ENCODE measurements around the gene TEX12. TPM values are rescaled to one million over a fixed set of nuclear protein-coding genes. Genes with fewer than 3 reads are reported as not detected.

Gene TEX12, protein sequence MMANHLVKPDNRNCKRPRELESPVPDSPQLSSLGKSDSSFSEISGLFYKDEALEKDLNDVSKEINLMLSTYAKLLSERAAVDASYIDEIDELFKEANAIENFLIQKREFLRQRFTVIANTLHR
- under 1 TPM in 1 of 3 donors, not detected in 2; 0.78 TPM for polyA plus RNA-seq

DNA sequence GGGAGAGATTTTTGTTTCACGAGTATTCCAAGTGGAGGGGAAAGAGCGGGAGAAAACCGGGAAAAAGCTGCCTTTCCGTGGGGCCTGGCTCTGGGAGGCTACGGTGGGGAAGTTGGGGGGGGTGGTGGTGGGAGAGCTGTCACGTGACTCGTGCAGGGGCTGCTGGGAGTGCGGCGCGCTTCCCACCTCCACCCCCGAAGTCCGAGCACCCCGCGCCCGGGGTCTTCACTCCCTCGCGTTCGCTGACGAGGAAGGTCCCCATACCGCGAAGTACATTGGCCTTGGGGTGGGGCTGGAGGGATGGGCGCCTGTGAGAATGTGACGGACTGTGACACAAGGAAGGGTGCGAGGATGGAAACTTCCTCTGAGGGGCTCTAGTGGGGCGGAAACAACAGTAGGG lies at the start of gene TEX12:
Gene TEX12, plus strand, starts transcription at position 228 of the 400 bp plus-strand sequence. CDS start 1,897 bp downstream, outside the sequence.
- H3K9me3 Mint-ChIP-seq: no peaks in the 10 kb centered on the region
- no peak for DNase-seq
- peaks cover 0 to 7% (median 4%) of the 10 kb centered on the region in 3 donors for H3K27me3 Mint-ChIP-seq (ENCODE audit: low read depth in 3 of 3)
- no peak within 1 kb of the TSS for H3K4me3 Mint-ChIP-seq
- peaks cover 0 to under 1% (median 0%) of the 10 kb centered on the region in 3 donors for H3K36me3 Mint-ChIP-seq
- H3K4me1 Mint-ChIP-seq: peaks cover 17 to 34% of the 10 kb centered on the region in 2 donors
- H3K27ac Mint-ChIP-seq: no peak within 1 kb of the TSS

DNA sequence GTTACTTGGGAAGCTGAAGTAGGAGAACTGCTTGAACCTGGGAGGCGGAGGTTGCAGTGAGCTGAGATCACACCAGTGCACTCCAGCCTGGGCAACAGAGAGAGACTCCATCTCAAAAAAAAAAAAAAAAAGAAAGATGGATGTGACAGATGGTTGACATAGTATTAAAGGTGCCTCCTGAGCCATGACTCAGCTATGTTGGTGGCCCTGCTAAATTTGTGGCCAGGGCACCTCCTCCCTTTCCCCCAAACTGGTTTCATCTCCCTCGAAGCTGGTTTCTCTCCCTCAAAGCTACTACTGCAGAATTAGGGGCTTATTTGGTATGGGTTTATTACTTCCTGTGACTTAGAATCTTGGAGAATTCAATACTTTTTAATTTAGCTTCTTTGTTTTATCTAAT lies 49.0 kb upstream of the TEX12 start:
- H3K27me3 Mint-ChIP-seq (ENCODE audit: low read depth in 3 of 3): no peaks in the 10 kb centered on the region
- peaks cover 0 to 11% (median 3%) of the 10 kb centered on the region in 3 donors for H3K36me3 Mint-ChIP-seq
- peaks cover 2 to 4% of the 10 kb centered on the region in 2 donors for H3K4me1 Mint-ChIP-seq
- H3K9me3 Mint-ChIP-seq: no peaks in the 10 kb centered on the region
- DNase-seq: no peak
- no peak overlapping the region for H3K27ac Mint-ChIP-seq
- H3K4me3 Mint-ChIP-seq: no peak overlapping the region

DNA sequence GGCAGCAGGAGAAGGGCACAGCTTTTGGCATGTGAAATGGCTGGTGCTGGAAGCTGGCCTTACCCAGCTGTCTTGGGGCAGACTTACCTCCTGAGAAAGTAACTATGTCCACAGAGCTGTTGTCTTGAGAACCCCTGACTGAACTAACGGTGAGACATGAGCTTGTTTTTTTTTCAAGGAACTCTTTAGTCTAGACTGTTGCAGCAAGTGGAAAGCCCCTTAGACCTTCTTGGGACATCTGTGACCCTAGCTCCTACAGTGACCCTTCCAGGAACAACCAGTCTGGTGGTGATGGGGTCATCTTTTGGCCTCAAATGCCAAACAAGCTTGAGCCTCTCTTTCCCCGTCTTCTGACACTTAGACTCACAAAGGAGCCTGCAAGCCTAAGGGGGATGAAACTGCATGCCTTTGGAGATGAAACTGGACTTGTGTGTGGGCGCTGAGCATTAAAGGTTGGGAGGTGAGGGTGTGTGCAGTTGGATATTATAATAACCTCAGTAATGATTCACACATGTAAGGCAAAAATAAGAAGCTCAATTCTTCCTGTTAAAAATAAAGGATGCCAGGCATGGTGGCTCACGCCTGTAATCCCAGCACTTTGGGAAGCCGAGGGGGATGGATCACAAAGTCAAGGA lies 45.1 kb upstream of the TEX12 start:
- H3K36me3 Mint-ChIP-seq: peaks cover 3 to 8% (median 5%) of the 10 kb centered on the region in 3 donors
- H3K27ac Mint-ChIP-seq: no peak overlapping the region
- no peak for DNase-seq
- H3K9me3 Mint-ChIP-seq: no peaks in the 10 kb centered on the region
- no peaks in the 10 kb centered on the region for H3K27me3 Mint-ChIP-seq (ENCODE audit: low read depth in 3 of 3)
- H3K4me3 Mint-ChIP-seq: no peak overlapping the region
- no peaks in the 10 kb centered on the region for H3K4me1 Mint-ChIP-seq

DNA sequence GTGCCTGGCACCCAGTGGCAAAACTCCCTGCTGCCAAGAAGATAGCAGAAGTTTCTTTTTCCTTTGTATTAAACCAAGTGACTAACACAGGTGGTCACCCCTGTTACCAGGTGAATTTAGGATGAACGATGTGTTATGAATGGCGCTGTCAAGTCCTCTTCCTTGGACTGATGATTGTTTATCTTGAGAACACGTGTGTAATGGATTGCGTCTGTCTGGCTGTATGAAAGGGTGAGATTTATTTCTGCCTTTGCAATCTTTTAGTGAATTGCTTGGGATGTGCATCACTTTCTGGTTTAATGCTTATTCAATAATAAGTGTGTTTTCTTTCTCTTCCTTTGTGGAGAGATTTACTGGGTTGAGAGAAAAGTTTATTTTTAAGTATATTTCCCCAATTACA lies 44.0 kb upstream of the TEX12 start:
- Mint-ChIP-seq H3K4me1 (no peaks in the 10 kb centered on the region), H3K36me3 (peaks cover 5 to 8% (median 7%) of the 10 kb centered on the region in 3 donors), H3K27ac (no peak overlapping the region), H3K9me3 (no peaks in the 10 kb centered on the region), H3K4me3 (no peak overlapping the region), H3K27me3 (ENCODE audit: low read depth in 3 of 3) (no peaks in the 10 kb centered on the region)
- no peak for DNase-seq

- H3K9me3 Mint-ChIP-seq: peaks cover 0 to 2% (median 0%) of the 10 kb centered on the region in 6 donors
- no peak for DNase-seq
- peaks cover 6 to 8% of the 10 kb centered on the region in 2 donors for H3K4me1 Mint-ChIP-seq
- H3K4me3 Mint-ChIP-seq: no peak overlapping the region
- H3K27ac Mint-ChIP-seq: peak overlapping the region in 1 of 6 donors; percentile 49
- peaks cover 0 to 1% (median 0%) of the 10 kb centered on the region in 3 donors for H3K27me3 Mint-ChIP-seq (ENCODE audit: low read depth in 3 of 3)
- H3K36me3 Mint-ChIP-seq: peaks cover 0 to 8% (median 5%) of the 10 kb centered on the region in 3 donors
These were observed 40.1 kb upstream of the TEX12 start for GRCh38 chr11:112127056-112127455.

GRCh38 chr11:112128483-112129121 lies 38.6 kb upstream of the TEX12 start:
- H3K9me3 Mint-ChIP-seq: peaks cover 0 to 2% (median 0%) of the 10 kb centered on the region in 6 donors
- no peak overlapping the region for H3K4me3 Mint-ChIP-seq
- H3K27ac Mint-ChIP-seq: no peak overlapping the region
- peaks cover 0 to 8% (median 5%) of the 10 kb centered on the region in 3 donors for H3K36me3 Mint-ChIP-seq
- H3K4me1 Mint-ChIP-seq: peaks cover 17 to 21% of the 10 kb centered on the region in 2 donors
- no peak for DNase-seq
- peaks cover 0 to 1% (median 0%) of the 10 kb centered on the region in 3 donors for H3K27me3 Mint-ChIP-seq (ENCODE audit: low read depth in 3 of 3)

DNA sequence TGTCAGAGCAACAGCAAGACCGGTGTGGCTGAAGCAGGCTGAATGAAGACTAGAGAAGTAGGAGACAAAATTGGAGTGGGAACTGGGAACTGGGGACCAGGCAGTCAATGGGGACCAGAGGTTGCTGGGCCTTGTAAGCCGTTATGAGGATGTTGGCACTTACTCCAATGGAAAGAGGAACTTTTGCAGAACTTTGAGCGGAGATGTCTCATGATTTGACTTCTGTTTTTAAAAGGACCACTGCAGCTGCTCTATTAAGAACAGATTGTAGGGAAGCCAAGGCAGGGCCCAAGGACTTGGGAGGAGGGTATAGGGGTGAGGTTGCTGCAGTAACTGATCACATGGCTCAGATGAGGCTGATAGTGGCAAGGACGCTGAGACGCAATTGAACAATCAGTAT lies 37.5 kb upstream of the TEX12 start:
- no peak overlapping the region for H3K27ac Mint-ChIP-seq
- H3K36me3 Mint-ChIP-seq: peaks cover 0 to 8% (median 5%) of the 10 kb centered on the region in 3 donors
- H3K9me3 Mint-ChIP-seq: peaks cover 0 to 2% (median 0%) of the 10 kb centered on the region in 6 donors
- no peak overlapping the region for H3K4me3 Mint-ChIP-seq
- peaks cover 17 to 23% of the 10 kb centered on the region in 2 donors for H3K4me1 Mint-ChIP-seq
- peaks cover 0 to 1% (median 0%) of the 10 kb centered on the region in 3 donors for H3K27me3 Mint-ChIP-seq (ENCODE audit: low read depth in 3 of 3)
- DNase-seq: no peak

DNA sequence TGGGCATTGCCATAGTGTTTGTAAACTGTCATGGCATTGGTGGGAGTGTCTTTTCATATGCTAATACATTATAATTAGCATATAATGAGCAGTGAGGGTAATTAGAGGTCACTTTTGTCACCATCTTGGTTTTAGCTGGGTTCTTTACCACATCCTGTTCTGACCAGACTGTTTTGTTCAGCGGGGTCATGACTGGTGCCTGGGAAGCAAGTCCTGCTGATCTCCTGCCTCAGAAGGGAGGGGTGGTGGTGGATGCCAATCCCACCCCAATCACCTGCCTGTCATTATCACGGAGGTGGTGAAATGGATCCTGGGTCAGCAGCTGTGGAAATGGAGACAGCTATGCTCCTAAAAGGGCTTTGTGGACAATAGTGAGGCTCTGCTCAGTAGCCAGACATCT lies 34.4 kb upstream of the TEX12 start:
- peak overlapping the region in 3 of 6 donors; percentile 6 to 31 (median 22) for H3K27ac Mint-ChIP-seq
- H3K9me3 Mint-ChIP-seq: peaks cover 0 to 2% (median 0%) of the 10 kb centered on the region in 6 donors
- peaks cover 0 to 2% (median 1%) of the 10 kb centered on the region in 3 donors for H3K27me3 Mint-ChIP-seq (ENCODE audit: low read depth in 3 of 3)
- peaks cover 0 to 5% (median 0%) of the 10 kb centered on the region in 3 donors for H3K36me3 Mint-ChIP-seq
- peak; percentile 13 to 20 (median 17) for DNase-seq
- H3K4me3 Mint-ChIP-seq: peak overlapping the region in 3 of 5 donors; percentile 15 to 59 (median 33)
- peaks cover 17 to 23% of the 10 kb centered on the region in 2 donors for H3K4me1 Mint-ChIP-seq

DNA sequence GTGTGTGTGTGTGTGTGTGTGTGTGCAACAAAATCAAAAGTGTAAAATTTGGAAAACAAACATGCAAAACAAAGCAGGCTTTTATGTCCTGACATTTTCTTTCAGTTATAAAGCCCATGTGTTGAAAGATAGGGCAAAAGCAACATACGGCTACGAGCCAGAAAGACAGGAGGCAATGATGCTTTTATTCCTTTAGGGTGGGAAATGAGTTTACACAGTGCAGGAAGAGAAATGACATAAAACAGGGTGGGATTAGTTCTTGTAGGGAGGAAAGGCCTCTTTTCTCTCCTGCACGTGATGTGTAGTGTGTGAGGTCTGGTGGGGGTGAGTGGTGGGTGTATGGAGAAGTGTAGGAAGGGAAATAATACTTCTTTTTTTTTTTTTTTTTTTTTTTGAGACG lies 32.7 kb upstream of the TEX12 start:
- DNase-seq: no peak
- H3K4me1 Mint-ChIP-seq: peaks cover 17 to 23% of the 10 kb centered on the region in 2 donors
- peaks cover 0 to 2% (median 0%) of the 10 kb centered on the region in 3 donors for H3K27me3 Mint-ChIP-seq (ENCODE audit: low read depth in 3 of 3)
- H3K36me3 Mint-ChIP-seq: no peaks in the 10 kb centered on the region
- H3K27ac Mint-ChIP-seq: no peak overlapping the region
- no peak overlapping the region for H3K4me3 Mint-ChIP-seq
- peaks cover 0 to 2% (median 0%) of the 10 kb centered on the region in 6 donors for H3K9me3 Mint-ChIP-seq

DNA sequence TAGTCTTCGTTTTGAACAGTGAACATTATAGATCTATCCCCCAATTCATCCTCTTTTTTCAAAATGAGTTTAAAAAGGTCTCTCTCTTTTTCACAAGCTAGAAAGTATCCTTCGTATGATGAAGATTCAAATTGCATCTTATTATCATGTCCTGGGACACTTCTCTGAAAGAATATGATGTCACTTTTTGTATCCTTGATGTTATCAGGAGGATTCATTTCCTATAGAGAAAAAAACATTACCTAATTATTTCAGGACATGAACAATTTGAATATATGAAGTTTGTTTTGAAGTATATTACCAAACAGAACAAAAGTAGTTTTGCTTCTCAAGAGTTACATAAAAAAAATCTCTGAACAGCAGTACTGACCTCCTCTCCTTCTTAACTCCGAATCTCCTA lies 23.6 kb upstream of the TEX12 start:
- Mint-ChIP-seq H3K36me3 (peaks cover 13 to 25% (median 15%) of the 10 kb centered on the region in 3 donors), H3K9me3 (peaks cover 0 to 8% (median 3%) of the 10 kb centered on the region in 6 donors), H3K27me3 (ENCODE audit: low read depth in 3 of 3) (peaks cover 0 to 3% (median 0%) of the 10 kb centered on the region in 3 donors), H3K27ac (no peak overlapping the region), H3K4me3 (no peak overlapping the region), H3K4me1 (no peaks in the 10 kb centered on the region)
- DNase-seq: no peak

DNA sequence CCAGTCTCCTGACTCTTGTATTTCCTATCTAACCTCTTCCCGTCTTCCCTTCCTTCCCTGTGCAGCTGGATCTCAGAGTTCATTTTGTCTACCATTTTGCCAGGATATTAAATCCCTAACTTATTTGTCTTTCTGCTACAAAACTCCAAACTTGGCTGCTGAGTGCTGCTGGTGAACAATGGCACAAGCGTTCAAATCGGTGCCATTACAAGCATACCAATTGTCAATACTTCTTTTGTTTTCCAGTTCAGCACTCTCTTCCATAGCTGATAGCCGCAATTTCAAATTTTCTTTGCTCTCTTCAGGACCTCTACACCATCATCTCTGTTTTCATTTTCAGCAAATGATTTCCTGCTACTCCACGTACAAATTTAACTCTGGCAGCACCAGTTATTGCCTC lies 16.7 kb upstream of the TEX12 start:
- H3K9me3 Mint-ChIP-seq: no peaks in the 10 kb centered on the region
- H3K4me1 Mint-ChIP-seq: no peaks in the 10 kb centered on the region
- no peak overlapping the region for H3K27ac Mint-ChIP-seq
- peaks cover 0 to 4% (median 3%) of the 10 kb centered on the region in 3 donors for H3K27me3 Mint-ChIP-seq (ENCODE audit: low read depth in 3 of 3)
- peaks cover 0 to 12% (median 2%) of the 10 kb centered on the region in 3 donors for H3K36me3 Mint-ChIP-seq
- DNase-seq: no peak
- H3K4me3 Mint-ChIP-seq: no peak overlapping the region

DNA sequence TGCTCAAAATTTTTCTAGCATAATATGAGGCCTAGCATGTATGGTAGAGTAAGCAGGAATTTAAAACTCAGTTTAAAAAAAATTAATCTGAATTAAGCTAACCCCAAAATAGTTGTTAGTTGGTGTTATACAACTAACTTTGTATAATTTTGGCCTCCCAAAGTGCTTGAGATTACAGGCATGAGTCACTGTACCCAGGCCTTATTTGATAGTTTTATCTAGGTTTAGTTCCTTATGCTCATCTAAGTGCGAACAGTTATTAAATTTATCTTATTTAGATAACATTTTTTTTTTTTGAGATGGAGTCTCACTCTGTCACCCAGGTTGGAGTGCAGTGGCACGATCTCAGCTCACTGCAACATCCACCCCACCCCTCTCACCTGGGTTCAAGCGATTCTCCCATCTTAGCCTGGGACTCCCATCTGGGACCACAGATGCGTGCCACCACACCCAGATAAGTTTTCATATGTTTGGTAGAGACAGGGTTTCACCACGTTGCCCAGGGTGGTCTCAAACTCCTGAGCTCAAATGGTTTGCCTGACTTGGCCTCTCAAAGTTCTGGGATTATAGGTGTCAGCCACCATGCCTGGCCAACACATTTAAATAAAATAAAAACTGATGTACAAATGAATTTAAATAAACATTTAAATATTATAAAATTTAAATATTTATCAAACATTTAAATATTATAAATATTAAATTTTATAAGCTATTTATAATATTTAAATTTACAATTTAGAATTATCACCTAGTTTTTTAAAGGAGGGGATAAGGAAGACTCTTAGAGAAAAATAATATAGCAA lies 10.8 kb upstream of the TEX12 start:
- Mint-ChIP-seq H3K27ac (no peak overlapping the region), H3K4me1 (peaks cover 7 to 26% of the 10 kb centered on the region in 2 donors), H3K36me3 (peaks cover 0 to 18% (median 12%) of the 10 kb centered on the region in 3 donors), H3K4me3 (no peak overlapping the region), H3K9me3 (no peaks in the 10 kb centered on the region), H3K27me3 (ENCODE audit: low read depth in 3 of 3) (peaks cover 0 to 4% (median 0%) of the 10 kb centered on the region in 3 donors)
- DNase-seq: no peak

GRCh38 chr11:112156956-112157766 lies 10.0 kb upstream of the TEX12 start:
- DNase-seq: no peak
- H3K36me3 Mint-ChIP-seq: peaks cover 0 to 21% (median 12%) of the 10 kb centered on the region in 3 donors
- H3K4me1 Mint-ChIP-seq: peaks cover 10 to 31% of the 10 kb centered on the region in 2 donors
- H3K27ac Mint-ChIP-seq: no peak overlapping the region
- H3K27me3 Mint-ChIP-seq (ENCODE audit: low read depth in 3 of 3): peaks cover 0 to 4% (median 0%) of the 10 kb centered on the region in 3 donors
- H3K9me3 Mint-ChIP-seq: no peaks in the 10 kb centered on the region
- no peak overlapping the region for H3K4me3 Mint-ChIP-seq

Data from immature natural killer cell (primary cell).